Parathyroid adenoma (tissue), 2 donors: ENCODE results near the gene TMEM215.
"Not testable (repeated sequence)": the region's sequence is repeated elsewhere in the genome, so short reads cannot be mapped to it uniquely, and the experiment has no call there.

Source experiments
- H2AFZ ChIP-seq: fragments of 300-600 bp; sonication (generic); one replicate; pipeline ENCODE4 v1.7.0; 2017; ENCODE audit warnings: antibody characterized with exemption, mild to moderate bottlenecking
- H3K27ac ChIP-seq: fragments of 300-600 bp; sonication (generic); one replicate; pipeline ENCODE4 v1.7.0; 2017
- H3K27me3 ChIP-seq: fragments of 300-600 bp; sonication (generic); one replicate; pipeline ENCODE4 v1.7.0; 2017; ENCODE audit warnings: low read length; ENCODE audit not compliant: control insufficient read depth, insufficient read depth
- H3K36me3 ChIP-seq: fragments of 300-600 bp; sonication (generic); one replicate; pipeline ENCODE4 v1.7.0; 2017; ENCODE audit warnings: low read length; ENCODE audit not compliant: control insufficient read depth, insufficient read depth
- H3K4me1 ChIP-seq: fragments of 300-600 bp; sonication (generic); one replicate; pipeline ENCODE4 v1.7.0; 2017; ENCODE audit warnings: control low read depth
- H3K4me2 ChIP-seq: fragments of 300-600 bp; sonication (generic); one replicate; pipeline ENCODE4 v1.7.0; 2017; ENCODE audit warnings: low read length
- H3K4me3 ChIP-seq: fragments of 300-600 bp; sonication (generic); one replicate; pipeline ENCODE4 v1.7.0; 2017; ENCODE audit warnings: low read depth, low read length
- H3K79me2 ChIP-seq: fragments of 300-600 bp; sonication (generic); one replicate; pipeline ENCODE4 v1.7.0; 2017; ENCODE audit warnings: control low read depth
- H3K9ac ChIP-seq: fragments of 300-600 bp; sonication (generic); one replicate; pipeline ENCODE4 v1.7.0; 2017; ENCODE audit warnings: mild to moderate bottlenecking
- H3K9me3 ChIP-seq: fragments of 300-600 bp; sonication (generic); one replicate; pipeline ENCODE4 v1.7.0; 2017; ENCODE audit warnings: low read length; ENCODE audit not compliant: control insufficient read depth
- TF ChIP-seq, protein P1 (sequence below): fragments of 300-600 bp; sonication (generic); IDR thresholded peaks from one replicate; pipeline ENCODE4 v1.7.0; 2017; ENCODE audit warnings: antibody characterized with exemption, mild to moderate bottlenecking
- donor health status: primary hyperparathyroidism.

TMEM215 gene

DNA sequence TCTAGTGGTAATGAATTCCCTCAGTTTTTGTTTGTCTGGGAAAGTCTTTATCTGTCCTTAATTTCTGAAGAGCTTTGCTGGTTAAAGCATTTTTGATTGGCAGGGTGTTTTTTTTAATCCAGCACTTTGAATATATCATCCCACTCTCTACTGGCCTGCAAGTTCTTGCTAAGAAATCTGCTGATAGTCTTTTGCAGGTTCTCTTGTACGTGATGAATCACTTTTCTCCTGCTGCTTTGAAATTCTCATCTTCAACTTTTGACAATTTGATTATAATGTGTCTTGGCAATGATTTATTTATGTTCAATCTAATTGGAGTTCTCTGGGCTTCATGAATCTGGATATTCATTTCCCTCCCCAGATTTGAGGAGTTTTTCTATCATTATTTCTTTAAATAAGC lies 8.1 kb upstream of the TMEM215 start:
- no peaks in the 10 kb centered on the region for H3K9me3 ChIP-seq
- H3K9ac ChIP-seq: no peak overlapping the region
- TF ChIP-seq, protein P1, sequence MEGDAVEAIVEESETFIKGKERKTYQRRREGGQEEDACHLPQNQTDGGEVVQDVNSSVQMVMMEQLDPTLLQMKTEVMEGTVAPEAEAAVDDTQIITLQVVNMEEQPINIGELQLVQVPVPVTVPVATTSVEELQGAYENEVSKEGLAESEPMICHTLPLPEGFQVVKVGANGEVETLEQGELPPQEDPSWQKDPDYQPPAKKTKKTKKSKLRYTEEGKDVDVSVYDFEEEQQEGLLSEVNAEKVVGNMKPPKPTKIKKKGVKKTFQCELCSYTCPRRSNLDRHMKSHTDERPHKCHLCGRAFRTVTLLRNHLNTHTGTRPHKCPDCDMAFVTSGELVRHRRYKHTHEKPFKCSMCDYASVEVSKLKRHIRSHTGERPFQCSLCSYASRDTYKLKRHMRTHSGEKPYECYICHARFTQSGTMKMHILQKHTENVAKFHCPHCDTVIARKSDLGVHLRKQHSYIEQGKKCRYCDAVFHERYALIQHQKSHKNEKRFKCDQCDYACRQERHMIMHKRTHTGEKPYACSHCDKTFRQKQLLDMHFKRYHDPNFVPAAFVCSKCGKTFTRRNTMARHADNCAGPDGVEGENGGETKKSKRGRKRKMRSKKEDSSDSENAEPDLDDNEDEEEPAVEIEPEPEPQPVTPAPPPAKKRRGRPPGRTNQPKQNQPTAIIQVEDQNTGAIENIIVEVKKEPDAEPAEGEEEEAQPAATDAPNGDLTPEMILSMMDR: no peak
- H3K79me2 ChIP-seq: no peaks in the 10 kb centered on the region
- no peak overlapping the region for H2AFZ ChIP-seq
- no peak overlapping the region for H3K4me3 ChIP-seq
- H3K36me3 ChIP-seq: no peaks in the 10 kb centered on the region
- H3K27me3 ChIP-seq: no peaks in the 10 kb centered on the region
- no peaks in the 10 kb centered on the region for H3K4me1 ChIP-seq
- H3K27ac ChIP-seq: no peak overlapping the region
- H3K4me2 ChIP-seq: no peak overlapping the region

DNA sequence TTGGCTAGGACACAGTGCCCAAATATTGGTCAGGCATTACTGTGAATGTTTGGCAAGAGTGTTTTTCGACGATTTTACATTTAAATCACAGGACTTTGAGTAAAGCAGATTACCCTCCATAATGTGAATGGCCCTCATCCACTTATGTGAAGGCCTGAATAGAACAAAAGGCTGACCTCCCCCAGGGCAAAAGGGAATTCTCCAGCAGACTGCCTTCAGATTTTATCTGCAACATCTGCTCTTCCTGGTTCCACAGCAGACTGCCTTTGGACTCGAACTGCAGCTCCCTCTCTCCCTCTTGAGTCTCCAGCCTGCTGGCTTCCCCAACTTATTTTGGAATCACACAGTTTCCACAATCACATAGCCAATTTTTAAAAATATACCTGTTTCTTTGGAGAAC lies 7.1 kb upstream of the TMEM215 start:
- Histone ChIP-seq H3K9me3 (no peaks in the 10 kb centered on the region), H3K9ac (no peak overlapping the region), H3K27me3 (no peaks in the 10 kb centered on the region), H3K4me3 (no peak overlapping the region), H3K4me1 (no peaks in the 10 kb centered on the region), H2AFZ (no peak overlapping the region), H3K27ac (no peak overlapping the region), H3K36me3 (no peaks in the 10 kb centered on the region), H3K4me2 (no peak overlapping the region), H3K79me2 (no peaks in the 10 kb centered on the region)
- TF ChIP-seq, protein P1: no peak

DNA sequence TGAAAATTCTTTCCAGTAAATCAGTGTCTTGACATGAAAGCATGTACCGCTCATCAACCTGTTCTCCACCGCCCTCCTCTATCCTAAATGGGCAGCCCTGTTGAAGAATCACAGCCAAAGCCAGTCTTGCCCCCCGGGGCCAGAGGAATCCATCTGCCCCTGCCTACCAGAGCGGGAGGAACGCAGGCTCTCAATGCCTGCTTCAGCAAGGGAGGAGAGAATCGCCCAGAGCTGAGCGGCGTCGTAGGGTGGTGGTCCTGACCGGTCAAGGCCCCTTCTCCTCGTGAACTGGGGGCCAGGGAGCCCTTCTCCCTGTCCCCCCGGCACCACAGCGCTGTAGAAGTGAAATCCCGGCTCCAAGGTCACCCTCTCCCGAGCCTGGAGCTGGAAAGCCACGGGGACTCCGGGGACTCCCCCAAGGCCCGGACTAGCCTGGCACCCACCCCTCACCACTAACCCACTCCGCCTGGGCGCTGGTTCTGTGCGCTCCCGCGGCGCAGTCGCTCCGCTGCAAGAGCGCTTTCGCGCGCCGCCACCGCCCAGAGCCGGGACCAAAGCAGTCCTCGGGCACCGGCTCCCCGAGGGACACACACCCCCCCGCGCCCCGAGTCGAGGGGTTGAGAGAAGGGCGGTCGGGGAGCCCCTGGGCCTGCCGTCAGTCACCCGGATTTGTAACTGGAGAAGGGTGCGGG lies 718 bp upstream of the TMEM215 start:
- TF ChIP-seq, protein P1: no peak
- Histone ChIP-seq H3K9ac (no peak overlapping the region), H3K9me3 (no peaks in the 10 kb centered on the region), H3K4me1 (no peaks in the 10 kb centered on the region), H2AFZ (no peak overlapping the region), H3K27ac (no peak overlapping the region), H3K4me3 (peak overlapping the region; percentile 25), H3K79me2 (no peaks in the 10 kb centered on the region), H3K36me3 (no peaks in the 10 kb centered on the region), H3K4me2 (peak overlapping the region; percentile 57), H3K27me3 (no peaks in the 10 kb centered on the region)

DNA sequence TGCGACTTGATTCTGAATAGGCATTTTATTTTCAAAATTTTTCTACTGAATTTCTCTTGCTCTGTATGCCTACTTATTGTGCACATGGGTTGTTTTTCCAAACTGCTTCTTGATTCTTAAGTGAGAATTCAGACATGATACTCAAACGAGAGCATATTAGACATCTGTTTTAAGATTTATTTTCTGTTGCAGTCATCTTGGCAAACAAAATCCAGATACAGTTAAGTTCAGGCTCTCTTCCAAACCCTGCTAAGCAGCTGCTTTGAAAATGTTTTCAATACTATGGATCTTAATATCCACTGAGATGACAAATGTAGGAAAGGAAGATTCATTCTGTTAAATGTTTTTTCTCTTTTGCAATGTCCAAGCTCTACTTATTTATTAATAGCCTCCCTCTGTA lies 4.5 kb downstream of the TMEM215 start:
- no peaks in the 10 kb centered on the region for H3K79me2 ChIP-seq
- H3K27me3 ChIP-seq: no peaks in the 10 kb centered on the region
- H3K9me3 ChIP-seq: no peaks in the 10 kb centered on the region
- H3K4me3 ChIP-seq: no peak overlapping the region
- H3K36me3 ChIP-seq: no peaks in the 10 kb centered on the region
- no peak overlapping the region for H2AFZ ChIP-seq
- TF ChIP-seq, protein P1: no peak
- no peaks in the 10 kb centered on the region for H3K4me1 ChIP-seq
- H3K27ac ChIP-seq: no peak overlapping the region
- no peak overlapping the region for H3K9ac ChIP-seq
- no peak overlapping the region for H3K4me2 ChIP-seq

DNA sequence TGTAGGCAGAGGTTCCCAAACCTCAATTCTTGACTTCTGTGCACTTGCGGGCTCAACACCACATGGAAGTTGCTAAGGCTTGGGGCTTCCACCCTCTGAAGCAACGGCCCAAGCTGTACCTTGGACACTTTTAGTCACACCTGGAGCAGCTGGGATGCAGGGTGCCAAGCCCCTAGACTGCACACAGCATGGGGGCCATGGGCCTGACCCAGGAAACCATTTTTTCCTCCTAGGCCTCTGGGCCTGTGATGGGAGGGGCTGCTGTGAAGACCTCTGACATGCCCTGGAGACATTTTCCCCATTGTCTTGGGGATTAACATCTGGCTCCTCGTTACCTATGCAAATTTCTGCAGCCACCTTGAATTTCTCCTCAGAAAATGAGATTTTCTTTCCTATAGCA lies 12.7 kb downstream of the TMEM215 start:
- H3K36me3 ChIP-seq, H2AFZ ChIP-seq, H3K79me2 ChIP-seq, H3K9me3 ChIP-seq, H3K9ac ChIP-seq, H3K27me3 ChIP-seq, H3K4me2 ChIP-seq, H3K27ac ChIP-seq, H3K4me1 ChIP-seq, H3K4me3 ChIP-seq: not testable (repeated sequence)
